Kidney (tissue), 14 donors: ENCODE data around the gene PIK3CB. TPM values are rescaled to one million over a fixed set of nuclear protein-coding genes. Genes with fewer than 3 reads are reported as not detected.
"Not testable (repeated sequence)": the region's sequence is repeated elsewhere in the genome, so short reads cannot be mapped to it uniquely, and the experiment has no call there.

Experiments used
- DNase-seq, 5 donors: peaks; one replicate each; pipeline ENCODE4 v3.0.0-alpha.2; 2013 to 2020
- FAIRE-seq: peaks from 2 replicates; lab custom pipeline; 2012; peaks lifted over from hg19 to GRCh38; lab: Jason Lieb, UNC
- H3K27ac ChIP-seq, 2 donors: one replicate each; pipeline ENCODE4 v1.7.0; 2013; ENCODE audit warnings: low read depth in 2 of 2, low read length in 2 of 2, inconsistent platforms in 1 of 2
- H3K27me3 ChIP-seq: one replicate; pipeline ENCODE4 v1.7.1; 2013; ENCODE audit warnings: low read length, inconsistent platforms; ENCODE audit not compliant: control insufficient read depth, insufficient read depth
- H3K36me3 ChIP-seq, 3 donors: one replicate each; pipeline versions ENCODE4 v1.7.0 to v1.7.1; 2013; ENCODE audit warnings: low read length in 3 of 3, control low read depth in 1 of 3, inconsistent platforms in 1 of 3; ENCODE audit not compliant: insufficient read depth in 3 of 3, control insufficient read depth in 2 of 3
- H3K4me1 ChIP-seq, 3 donors: one replicate each; pipeline versions ENCODE4 v1.7.0 to v1.7.1; 2013; ENCODE audit warnings: low read length in 3 of 3, inconsistent platforms in 1 of 3, low read depth in 1 of 3; ENCODE audit not compliant: control insufficient read depth in 2 of 3, insufficient read depth in 2 of 3
- H3K4me3 ChIP-seq, 3 donors: one replicate each; pipeline versions ENCODE4 v1.7.0 to v1.8.1; 2013; ENCODE audit warnings: low read length in 3 of 3, control low read depth in 1 of 3, inconsistent platforms in 1 of 3
- H3K9ac ChIP-seq, 3 donors: one replicate each; pipeline versions ENCODE4 v1.7.0 to v1.7.1; 2013; ENCODE audit warnings: low read length in 3 of 3, control low read depth in 1 of 3, inconsistent platforms in 1 of 3
- H3K9me3 ChIP-seq, 3 donors: one replicate each; pipeline versions ENCODE4 v1.7.0 to v1.7.1; 2013; ENCODE audit warnings: low read length in 3 of 3, control low read depth in 1 of 3, inconsistent platforms in 1 of 3; ENCODE audit not compliant: control insufficient read depth in 2 of 3, insufficient read depth in 1 of 3
- CTCF ChIP-seq: IDR thresholded peaks from 3 replicates; pipeline ENCODE4 v1.5.1; 2012; ENCODE audit warnings: mild to moderate bottlenecking, moderate library complexity, borderline replicate concordance; ENCODE audit not compliant: insufficient read depth; ENCODE audit errors: extremely low read depth
- intact Hi-C: fragments of 100-400 bp; cut with DNase I; formaldehyde crosslinking; loops from one replicate; pipeline ENCODE4 v1.11.1; 2022
- polyA plus RNA-seq: library from polyadenylated mRNA; stranded (reverse); fragments of 350-450 nt; fragmentation: Illumina TruSeq; extraction: RNeasy Lipid Tissue Mini Kit (QIAGEN cat#74804); gene quantifications from one replicate; pipeline ENCODE4 v1.2.3, GENCODE V29; 2014; ENCODE audit warnings: low read depth, low replicate concordance; ENCODE audit not compliant: insufficient read depth
- total RNA-seq: library from RNA; stranded (reverse); fragmentation: NEBNext Ultra II Directional; extraction: Animal tissue kit (Norgen Biotek cat#: 25700); gene quantifications from one replicate; pipeline ENCODE4 v1.2.1, GENCODE V29; 2021
- donor health status: control.
- donor health status: control.
- donor health status: control.
- donor health status: control.
- donor health status: control.
- donor health status: DM: yes; HTN: yes; CAD: no.
- donor health status: Normal renal cell carcinoma (clear cell type).

Gene PIK3CB
- total and polyA plus RNA-seq, 2 donors from 2014 or later, result 20.1 to 48.0 TPM

- H3K9ac ChIP-seq, result no peak overlapping the region
- FAIRE-seq, result no peak
- no peaks in the 10 kb centered on the region for H3K27me3 ChIP-seq
- H3K4me1 ChIP-seq, result peaks cover 2 to 6% (median 2%) of the 10 kb centered on the region in 3 donors
- H3K27ac ChIP-seq, result no peak overlapping the region
- no peaks in the 10 kb centered on the region for H3K9me3 ChIP-seq
- no peaks in the 10 kb centered on the region for H3K36me3 ChIP-seq
- H3K4me3 ChIP-seq, result no peak overlapping the region
- DNase-seq, result no peak
- intact Hi-C loops, result no loop called here
- no peak for TF ChIP-seq CTCF
Observed at GRCh38 chr3:138842483-138843188, 7.9 kb upstream of the PIK3CB start.

- intact Hi-C loops, result not testable (repeated sequence)
Observed at GRCh38 chr3:138838385-138838784, 3.7 kb upstream of the PIK3CB start.

GRCh38 chr3:138835846-138836245 is 1.1 kb upstream of the PIK3CB start:
- H3K4me3 ChIP-seq, H3K36me3 ChIP-seq, H3K9ac ChIP-seq, H3K27me3 ChIP-seq, DNase-seq, H3K9me3 ChIP-seq, intact Hi-C loops, H3K27ac ChIP-seq, FAIRE-seq: not testable (repeated sequence)
- peaks cover 3 to 10% (median 4%) of the 10 kb centered on the region in 3 donors for H3K4me1 ChIP-seq

More at GRCh38 chr3:138838385-138838784, 3.7 kb upstream of the PIK3CB start:
- not testable (repeated sequence) for H3K4me3 ChIP-seq, H3K9me3 ChIP-seq, DNase-seq, H3K27me3 ChIP-seq, H3K4me1 ChIP-seq, FAIRE-seq, H3K27ac ChIP-seq, H3K9ac ChIP-seq, H3K36me3 ChIP-seq

GRCh38 chr3:138835397-138835757 is 649 bp upstream of the PIK3CB start:
- no peaks in the 10 kb centered on the region for H3K36me3 ChIP-seq
- peak overlapping the region; percentile 64 to 100 (median 88) for H3K9ac ChIP-seq
- FAIRE-seq, result no peak
- peaks cover 3 to 10% (median 4%) of the 10 kb centered on the region in 3 donors for H3K4me1 ChIP-seq
- H3K4me3 ChIP-seq, result peak overlapping the region; percentile 80 to 94 (median 93)
- no peaks in the 10 kb centered on the region for H3K9me3 ChIP-seq
- H3K27ac ChIP-seq, result peak overlapping the region; percentile 90 to 95
- no peak for TF ChIP-seq CTCF
- intact Hi-C loops, result no loop called here
- no peak for DNase-seq
- H3K27me3 ChIP-seq, result no peaks in the 10 kb centered on the region
